Osteoblast (primary cell): ENCODE measurements around the gene RGS14. TPM values are rescaled to one million over a fixed set of nuclear protein-coding genes. Genes with fewer than 3 reads are reported as not detected.
"Not testable (repeated sequence)": the region's sequence is repeated elsewhere in the genome, so short reads cannot be mapped to it uniquely, and the experiment has no call there.

ENCODE experiments used
- DNase-seq: peaks from one replicate; pipeline ENCODE4 v3.0.0; 2011; ENCODE audit warnings: low spot score, mixed read lengths; ENCODE audit not compliant: insufficient read length; ENCODE audit errors: missing footprints
- H2AFZ ChIP-seq: 2 replicates; pipeline ENCODE4 v1.6.0; 2011; ENCODE audit warnings: mild to moderate bottlenecking, low read length
- H3K27ac ChIP-seq: 2 replicates; pipeline ENCODE4 v1.5.1; 2011; ENCODE audit warnings: mild to moderate bottlenecking, low read depth, low read length, moderate library complexity
- H3K27me3 ChIP-seq: 2 replicates; pipeline ENCODE4 v1.6.0; 2012; ENCODE audit warnings: mild to moderate bottlenecking, control low read depth, inconsistent platforms, low read length, moderate library complexity; ENCODE audit not compliant: insufficient read depth
- H3K36me3 ChIP-seq: 2 replicates; pipeline ENCODE4 v1.5.1; 2011; ENCODE audit warnings: mild to moderate bottlenecking, low read length, control low read depth, moderate library complexity; ENCODE audit not compliant: insufficient read depth
- H3K4me1 ChIP-seq: 2 replicates; pipeline ENCODE4 v1.5.1; 2011; ENCODE audit warnings: mild to moderate bottlenecking, low read length, control low read depth, moderate library complexity; ENCODE audit not compliant: insufficient read depth
- H3K4me2 ChIP-seq: 2 replicates; pipeline ENCODE4 v1.6.0; 2011; ENCODE audit warnings: mild to moderate bottlenecking, low read length; ENCODE audit not compliant: insufficient read depth
- H3K4me3 ChIP-seq: fragments of 200-600 bp; sonication (generic); 3 replicates; pipeline ENCODE4 v1.5.1; 2012; ENCODE audit warnings: mild to moderate bottlenecking, low read length, inconsistent platforms; ENCODE audit not compliant: insufficient read depth
- H3K79me2 ChIP-seq: 2 replicates; pipeline ENCODE4 v1.6.0; 2012; ENCODE audit warnings: mild to moderate bottlenecking, low read length, control low read depth, inconsistent platforms; ENCODE audit not compliant: insufficient read depth
- H3K9me3 ChIP-seq: 2 replicates; pipeline ENCODE4 v1.5.1; 2011; ENCODE audit warnings: low read depth, low read length, control low read depth
- H4K20me1 ChIP-seq: 2 replicates; pipeline ENCODE4 v1.6.0; 2012; ENCODE audit warnings: mild to moderate bottlenecking, low read length, control low read depth; ENCODE audit not compliant: insufficient read depth
- total RNA-seq: library from RNA; depleted of rRNA; stranded (reverse); fragments of >200 nt; gene quantifications from 2 replicates; pipeline ENCODE4 v1.2.3, GENCODE V29; 2012
- TF ChIP-seq, protein P1 (sequence below): IDR thresholded peaks from 2 replicates; pipeline ENCODE4 v1.5.1; 2011; ENCODE audit warnings: mild to moderate bottlenecking, low read depth, low read length, moderate library complexity; ENCODE audit errors: extremely low read depth

Gene RGS14
- total RNA-seq, 1 donor: 9.4 TPM

DNA sequence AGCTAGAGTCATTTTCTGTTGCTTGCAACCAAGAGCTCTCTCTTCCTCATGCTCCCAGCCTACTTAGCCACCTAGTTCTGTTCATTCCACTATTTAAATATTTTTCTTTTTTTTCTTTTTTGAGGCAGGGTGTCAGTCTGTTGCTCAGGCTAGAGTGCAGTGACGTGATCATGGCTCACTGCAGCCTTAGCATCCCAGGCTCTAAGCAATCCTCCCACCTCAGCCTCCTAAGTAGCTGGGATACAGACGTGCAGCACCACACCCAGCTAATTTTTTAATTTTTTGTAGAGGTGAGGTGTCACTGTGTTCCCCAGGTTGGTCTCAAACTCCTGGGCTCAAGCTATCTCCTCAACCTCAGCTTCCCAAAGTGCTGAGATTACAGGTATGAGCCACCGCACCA lies 56.8 kb downstream of the RGS14 start:
- TF ChIP-seq, protein P1, sequence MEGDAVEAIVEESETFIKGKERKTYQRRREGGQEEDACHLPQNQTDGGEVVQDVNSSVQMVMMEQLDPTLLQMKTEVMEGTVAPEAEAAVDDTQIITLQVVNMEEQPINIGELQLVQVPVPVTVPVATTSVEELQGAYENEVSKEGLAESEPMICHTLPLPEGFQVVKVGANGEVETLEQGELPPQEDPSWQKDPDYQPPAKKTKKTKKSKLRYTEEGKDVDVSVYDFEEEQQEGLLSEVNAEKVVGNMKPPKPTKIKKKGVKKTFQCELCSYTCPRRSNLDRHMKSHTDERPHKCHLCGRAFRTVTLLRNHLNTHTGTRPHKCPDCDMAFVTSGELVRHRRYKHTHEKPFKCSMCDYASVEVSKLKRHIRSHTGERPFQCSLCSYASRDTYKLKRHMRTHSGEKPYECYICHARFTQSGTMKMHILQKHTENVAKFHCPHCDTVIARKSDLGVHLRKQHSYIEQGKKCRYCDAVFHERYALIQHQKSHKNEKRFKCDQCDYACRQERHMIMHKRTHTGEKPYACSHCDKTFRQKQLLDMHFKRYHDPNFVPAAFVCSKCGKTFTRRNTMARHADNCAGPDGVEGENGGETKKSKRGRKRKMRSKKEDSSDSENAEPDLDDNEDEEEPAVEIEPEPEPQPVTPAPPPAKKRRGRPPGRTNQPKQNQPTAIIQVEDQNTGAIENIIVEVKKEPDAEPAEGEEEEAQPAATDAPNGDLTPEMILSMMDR: no peak
- H3K36me3 ChIP-seq: no peaks in the 10 kb centered on the region
- no peaks in the 10 kb centered on the region for H3K79me2 ChIP-seq
- no peak for DNase-seq
- H3K27me3 ChIP-seq: peaks cover 15% of the 10 kb centered on the region
- no peak overlapping the region for H3K27ac ChIP-seq
- no peaks in the 10 kb centered on the region for H4K20me1 ChIP-seq
- H2AFZ ChIP-seq: no peak overlapping the region
- no peak overlapping the region for H3K4me3 ChIP-seq
- H3K4me2 ChIP-seq: no peak overlapping the region
- no peaks in the 10 kb centered on the region for H3K9me3 ChIP-seq
- H3K4me1 ChIP-seq: no peaks in the 10 kb centered on the region

GRCh38 chr5:177417081-177417480 lies 59.4 kb downstream of the RGS14 start:
- not testable (repeated sequence) for H3K9me3 ChIP-seq, H3K4me1 ChIP-seq, H2AFZ ChIP-seq, H3K4me2 ChIP-seq, H3K4me3 ChIP-seq, H3K36me3 ChIP-seq, H3K27ac ChIP-seq, H4K20me1 ChIP-seq, H3K79me2 ChIP-seq
- peaks cover 10% of the 10 kb centered on the region for H3K27me3 ChIP-seq
- peak; percentile 21 for DNase-seq

- Histone ChIP-seq H3K4me1 (no peaks in the 10 kb centered on the region), H3K27me3 (peaks cover 10% of the 10 kb centered on the region), H2AFZ (no peak overlapping the region), H3K79me2 (no peaks in the 10 kb centered on the region), H3K4me2 (no peak overlapping the region), H3K9me3 (no peaks in the 10 kb centered on the region), H3K36me3 (no peaks in the 10 kb centered on the region), H4K20me1 (no peaks in the 10 kb centered on the region), H3K4me3 (no peak overlapping the region), H3K27ac (no peak overlapping the region)
- TF ChIP-seq, protein P1: no peak
- peak; percentile 46 for DNase-seq
Observed at GRCh38 chr5:177419046-177419445, 61.3 kb downstream of the RGS14 start.

- H3K27me3 ChIP-seq, H4K20me1 ChIP-seq, H3K36me3 ChIP-seq, H3K9me3 ChIP-seq, H2AFZ ChIP-seq, H3K79me2 ChIP-seq, H3K4me2 ChIP-seq, H3K27ac ChIP-seq, H3K4me3 ChIP-seq, H3K4me1 ChIP-seq: not testable (repeated sequence)
- DNase-seq: peak; percentile 21
Observed at GRCh38 chr5:177420472-177420871, 62.7 kb downstream of the RGS14 start.

DNA sequence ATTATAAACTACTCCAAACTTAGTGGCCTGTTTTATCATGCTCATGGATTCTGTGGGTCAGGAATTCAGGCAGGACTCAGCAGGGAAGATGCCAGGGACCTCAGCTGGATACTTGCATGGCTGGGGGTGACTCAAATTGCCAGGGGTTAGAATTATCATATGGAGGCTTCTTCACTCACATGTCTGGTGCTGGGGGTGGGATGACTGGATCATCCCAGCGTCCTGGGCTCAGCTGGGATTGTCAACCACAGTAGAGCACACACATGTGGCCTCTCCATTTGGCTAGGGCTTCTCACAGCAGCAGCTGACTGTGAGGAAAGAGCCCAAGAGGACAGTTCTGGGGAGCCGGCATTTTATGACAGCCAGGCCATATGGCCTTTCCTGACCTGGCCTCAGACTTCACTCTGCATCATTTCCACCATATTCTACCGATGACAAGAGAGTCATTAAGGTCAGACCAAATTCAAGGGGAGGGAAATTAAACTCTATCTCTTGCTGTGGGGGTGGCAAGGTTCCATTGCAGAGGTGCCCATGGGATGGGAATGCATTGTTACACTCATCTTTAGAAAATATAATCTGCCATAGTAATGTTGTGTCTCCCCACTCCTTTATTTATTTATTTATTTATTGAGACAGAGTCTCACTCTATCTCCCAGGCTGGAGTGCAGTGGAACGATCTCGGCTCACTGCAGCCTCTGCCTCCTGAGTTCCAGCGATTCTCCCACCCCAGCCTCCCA lies 63.5 kb downstream of the RGS14 start:
- TF ChIP-seq, protein P1: no peak
- Histone ChIP-seq H3K9me3 (no peaks in the 10 kb centered on the region), H3K4me3 (no peak overlapping the region), H3K27ac (no peak overlapping the region), H3K36me3 (no peaks in the 10 kb centered on the region), H3K4me2 (no peak overlapping the region), H2AFZ (no peak overlapping the region), H3K79me2 (no peaks in the 10 kb centered on the region), H3K4me1 (peaks cover 7% of the 10 kb centered on the region), H3K27me3 (no peaks in the 10 kb centered on the region), H4K20me1 (no peaks in the 10 kb centered on the region)
- DNase-seq: peak; percentile 44
